ENCODE results near the gene C1orf52. TPM values are rescaled to one million over a fixed set of nuclear protein-coding genes. Genes with fewer than 3 reads are reported as not detected.
A peak's percentile ranks its signal among the peaks of the same experiment; 100 is the strongest.

Gene C1orf52
- 15.4 and 19.2 TPM in 2 replicates for total RNA-seq

DNA sequence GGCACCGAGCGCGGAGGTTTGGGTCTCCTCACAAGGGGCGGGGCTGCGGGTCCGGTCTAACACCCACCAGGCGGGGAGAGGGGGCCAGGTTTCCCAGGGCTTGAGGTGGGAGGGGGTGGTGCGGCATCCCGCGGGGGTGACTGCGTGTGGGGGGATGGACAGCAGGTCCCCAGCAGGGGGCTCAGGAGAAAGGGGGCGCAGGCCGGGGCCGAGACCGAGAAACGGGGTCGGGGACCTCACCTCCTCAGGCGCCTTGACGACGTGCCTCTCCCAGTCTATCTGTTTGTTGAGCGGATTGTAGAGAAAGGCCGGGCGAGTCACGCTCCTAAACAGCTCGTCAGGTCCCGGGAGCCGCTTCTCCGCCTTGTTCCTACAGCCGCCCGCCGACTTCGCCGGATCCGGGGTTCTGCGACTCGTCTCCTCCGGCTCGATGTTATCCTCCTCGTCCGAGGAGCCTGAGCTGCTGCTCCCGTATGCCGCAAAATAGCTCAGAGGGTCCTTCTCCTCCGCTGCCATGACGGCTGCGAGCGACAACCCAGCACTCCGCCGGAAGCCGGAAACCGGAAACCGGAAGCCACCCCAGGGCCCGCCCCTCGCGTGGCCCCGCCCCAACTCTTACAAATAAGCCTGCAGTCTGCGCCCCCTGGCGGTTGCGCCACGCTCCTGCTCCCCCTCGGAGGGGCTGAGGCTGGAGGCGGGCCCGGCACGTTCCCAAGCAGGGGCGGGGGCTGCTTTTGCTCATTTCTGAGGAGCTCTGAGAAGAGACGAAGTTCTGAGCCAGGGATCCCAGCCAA lies at the start of gene C1orf52:
C1orf52 (minus strand) TSS at position 545 of the 794 bp plus-strand sequence; CDS start at position 516, 29 bp downstream.
- H3K4me3 ChIP-seq (ENCODE audit: low read depth, low read length): peak within 1 kb of the TSS; percentile 62
- no peak for DNase-seq (ENCODE audit: low read depth)
- TF ChIP-seq, protein P1, sequence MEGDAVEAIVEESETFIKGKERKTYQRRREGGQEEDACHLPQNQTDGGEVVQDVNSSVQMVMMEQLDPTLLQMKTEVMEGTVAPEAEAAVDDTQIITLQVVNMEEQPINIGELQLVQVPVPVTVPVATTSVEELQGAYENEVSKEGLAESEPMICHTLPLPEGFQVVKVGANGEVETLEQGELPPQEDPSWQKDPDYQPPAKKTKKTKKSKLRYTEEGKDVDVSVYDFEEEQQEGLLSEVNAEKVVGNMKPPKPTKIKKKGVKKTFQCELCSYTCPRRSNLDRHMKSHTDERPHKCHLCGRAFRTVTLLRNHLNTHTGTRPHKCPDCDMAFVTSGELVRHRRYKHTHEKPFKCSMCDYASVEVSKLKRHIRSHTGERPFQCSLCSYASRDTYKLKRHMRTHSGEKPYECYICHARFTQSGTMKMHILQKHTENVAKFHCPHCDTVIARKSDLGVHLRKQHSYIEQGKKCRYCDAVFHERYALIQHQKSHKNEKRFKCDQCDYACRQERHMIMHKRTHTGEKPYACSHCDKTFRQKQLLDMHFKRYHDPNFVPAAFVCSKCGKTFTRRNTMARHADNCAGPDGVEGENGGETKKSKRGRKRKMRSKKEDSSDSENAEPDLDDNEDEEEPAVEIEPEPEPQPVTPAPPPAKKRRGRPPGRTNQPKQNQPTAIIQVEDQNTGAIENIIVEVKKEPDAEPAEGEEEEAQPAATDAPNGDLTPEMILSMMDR (conservative IDR thresholded peaks at IDR 0.05; ENCODE audit: low read depth, low read length): peak; percentile 93

DNA sequence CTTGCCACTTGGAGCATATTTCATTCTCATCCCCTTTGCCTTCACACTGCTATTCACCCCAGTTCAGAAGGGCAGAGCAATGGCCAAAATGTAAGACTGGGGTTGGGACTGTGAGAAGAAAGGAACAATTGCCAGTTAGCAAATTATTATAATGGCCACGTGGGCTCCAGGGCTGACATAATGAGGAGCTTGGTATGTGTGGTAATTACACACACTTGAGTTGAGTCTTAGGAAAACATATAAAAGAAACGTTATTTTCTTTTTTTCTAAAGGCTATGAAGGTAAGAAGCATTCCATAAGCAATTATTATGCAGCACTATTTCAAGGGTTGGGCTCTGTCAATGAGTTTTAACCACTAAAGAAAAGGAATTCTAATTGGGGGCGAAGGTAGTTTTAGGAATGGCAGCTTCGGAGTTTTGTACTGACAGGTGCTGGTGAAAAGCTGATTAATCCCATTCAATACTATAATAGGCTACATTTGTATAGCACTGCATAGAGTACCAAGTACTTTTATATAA lies 49.4 kb upstream of the C1orf52 start:
- H3K4me3 ChIP-seq (ENCODE audit: low read depth, low read length): no peak overlapping the region
- TF ChIP-seq, protein P1 (conservative IDR thresholded peaks at IDR 0.05; ENCODE audit: low read depth, low read length): no peak
- DNase-seq (ENCODE audit: low read depth): no peak

DNA sequence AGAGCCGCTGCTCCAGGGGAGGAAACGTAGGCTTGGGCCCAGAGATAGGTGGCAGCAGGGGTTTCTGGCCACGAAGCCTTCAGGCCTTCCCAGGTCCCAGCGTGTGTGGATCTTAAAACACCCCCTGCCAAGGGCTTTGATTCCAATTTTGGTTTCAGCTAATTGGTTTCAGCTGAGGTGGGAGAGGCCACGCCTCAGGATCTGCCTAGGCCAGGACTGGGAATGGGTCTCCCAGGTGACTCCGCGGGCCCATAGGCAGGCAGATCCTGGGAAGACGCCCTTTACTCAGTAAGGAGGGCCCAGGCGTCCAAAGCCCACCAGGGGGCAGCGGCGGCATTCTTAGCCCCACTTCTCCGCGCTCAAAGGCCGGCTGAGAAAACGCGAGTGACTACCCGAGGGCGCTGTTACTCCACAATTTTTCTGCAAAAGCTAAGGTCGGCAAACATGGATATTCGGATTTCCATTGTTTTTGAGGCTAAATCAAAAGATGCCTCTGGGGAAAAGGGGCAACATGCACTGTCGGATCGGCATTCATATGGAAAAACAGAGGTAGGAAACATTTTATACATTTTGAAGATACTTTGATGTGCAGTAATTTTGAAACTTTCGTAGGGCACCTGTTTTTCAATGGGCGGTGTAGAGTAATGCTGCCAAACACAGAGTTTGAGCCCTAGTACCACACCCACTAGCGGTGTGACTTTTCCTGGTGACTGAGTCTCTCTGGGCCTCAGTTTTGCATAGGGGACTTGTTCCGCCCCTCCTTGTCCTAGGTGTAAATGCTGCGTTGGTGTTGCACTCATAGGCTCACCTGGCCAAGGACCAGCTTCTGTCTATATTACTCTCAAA lies 48.7 kb upstream of the C1orf52 start:
- H3K4me3 ChIP-seq (ENCODE audit: low read depth, low read length): no peak overlapping the region
- DNase-seq (ENCODE audit: low read depth): no peak
- TF ChIP-seq, protein P1 (conservative IDR thresholded peaks at IDR 0.05; ENCODE audit: low read depth, low read length): peak; percentile 99

DNA sequence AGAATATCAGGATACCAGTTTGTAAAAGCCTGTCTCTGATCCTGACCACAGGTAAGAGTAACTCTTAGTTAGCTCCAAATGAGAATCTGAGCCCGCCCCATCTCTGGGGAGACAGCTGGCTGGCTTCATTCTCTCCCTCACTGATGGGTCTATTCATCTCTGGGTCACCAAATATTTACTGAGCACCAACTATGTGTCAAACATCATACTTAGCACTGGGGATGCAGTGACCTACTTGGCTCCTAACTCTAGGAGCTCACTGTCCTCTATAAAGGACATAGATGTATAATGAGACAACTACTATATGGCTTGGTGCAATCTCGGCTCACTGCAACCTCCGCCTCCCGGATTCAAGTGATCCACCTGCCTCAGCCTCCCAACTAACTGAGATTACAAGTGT lies 46.8 kb upstream of the C1orf52 start:
- DNase-seq (ENCODE audit: low read depth): no peak
- TF ChIP-seq, protein P1 (conservative IDR thresholded peaks at IDR 0.05; ENCODE audit: low read depth, low read length): no peak

DNA sequence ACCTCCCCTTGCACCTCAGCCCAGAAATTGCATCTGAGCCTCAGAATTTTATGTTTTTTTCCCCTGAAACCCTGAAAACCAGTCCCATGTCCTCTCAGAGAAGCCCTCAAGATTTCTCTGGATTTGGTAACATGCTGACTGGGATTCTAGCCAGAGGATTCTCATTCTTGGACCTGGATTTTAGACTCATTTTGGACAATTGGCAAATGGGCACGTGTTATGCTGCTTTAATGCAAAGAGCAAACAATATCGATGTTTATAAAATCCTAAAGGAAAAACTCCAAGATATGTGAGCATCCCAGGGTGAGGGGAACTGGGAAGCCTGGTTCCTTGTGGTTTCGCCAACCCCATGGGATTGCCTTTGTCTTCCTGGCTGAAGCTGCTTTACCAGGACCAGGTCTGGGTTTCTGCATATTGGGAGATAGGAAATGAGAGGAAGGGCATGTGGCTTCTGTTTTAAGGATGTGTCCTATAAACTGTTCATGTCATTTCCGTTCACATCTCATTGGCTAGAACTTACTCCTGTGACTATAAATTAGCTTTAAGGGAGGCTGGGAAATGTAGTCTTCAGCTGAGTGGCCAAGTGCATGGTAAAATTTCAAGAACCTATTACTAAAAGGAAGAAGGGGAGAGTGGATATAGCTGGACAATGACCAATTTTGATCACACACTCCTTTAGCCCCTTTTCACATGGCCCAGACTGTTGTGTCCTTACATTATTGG lies 44.1 kb upstream of the C1orf52 start:
- TF ChIP-seq, protein P1 (conservative IDR thresholded peaks at IDR 0.05; ENCODE audit: low read depth, low read length): no peak
- no peak for DNase-seq (ENCODE audit: low read depth)
- H3K4me3 ChIP-seq (ENCODE audit: low read depth, low read length): no peak overlapping the region

More for the DNA sequence above, 46.8 kb upstream of the C1orf52 start:
- H3K4me3 ChIP-seq (ENCODE audit: low read depth, low read length): no peak overlapping the region

DNA sequence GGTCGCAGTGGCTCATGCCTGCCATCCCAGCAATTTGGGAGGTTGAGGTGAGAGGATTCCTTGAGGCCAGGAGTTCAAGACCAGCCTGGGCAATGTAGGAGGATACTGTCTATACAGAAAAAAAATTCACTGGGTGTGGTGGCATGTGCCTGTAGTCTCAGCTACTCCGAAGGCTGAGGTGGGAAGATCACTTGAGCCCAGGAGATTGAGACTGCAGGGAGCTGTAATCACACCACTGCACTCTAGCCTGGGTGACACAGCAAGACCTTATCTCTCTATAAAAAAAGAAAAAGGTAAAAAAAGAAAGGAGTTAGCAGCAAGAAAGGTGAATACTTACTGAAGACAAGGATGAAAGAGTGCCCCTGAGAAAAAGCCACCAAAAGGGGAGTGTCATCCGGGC lies 40.7 kb upstream of the C1orf52 start:
- no peak overlapping the region for H3K4me3 ChIP-seq (ENCODE audit: low read depth, low read length)
- TF ChIP-seq, protein P1 (conservative IDR thresholded peaks at IDR 0.05; ENCODE audit: low read depth, low read length): no peak
- no peak for DNase-seq (ENCODE audit: low read depth)

All from epithelial cell of proximal tubule (primary cell).